ENCODE data around the gene OR51V1. TPM values are rescaled to one million over a fixed set of nuclear protein-coding genes. Genes with fewer than 3 reads are reported as not detected.

Gene OR51V1
- total RNA-seq, 2 experiments from 2014 or later: not detected

- DNase-seq (no peak), ATAC-seq (ENCODE audit: poor library complexity) (no peak)
- intact Hi-C loops (cut with DNase I, micrococcal nuclease): no loop called here
- ChIA-PET CTCF (no interaction called here), POLR2A (no interaction called here)
- Mint-ChIP-seq H3K9me3 (no peaks in the 10 kb centered on the region), H3K27ac (no peak overlapping the region), H3K36me3 (ENCODE audit: low read depth) (no peaks in the 10 kb centered on the region), H3K4me1 (ENCODE audit: low read depth) (no peaks in the 10 kb centered on the region), H3K4me3 (no peak overlapping the region), H3K27me3 (no peaks in the 10 kb centered on the region)
- Histone ChIP-seq H3K36me3 (ENCODE audit: insufficient read depth, low read length) (no peaks in the 10 kb centered on the region), H3K4me1 (ENCODE audit: insufficient read depth, low read length) (no peaks in the 10 kb centered on the region), H3K4me3 (ENCODE audit: low read length) (no peak overlapping the region), H3K9me3 (ENCODE audit: control insufficient read depth in 1 of 2, insufficient read depth in 1 of 2, low read length in 2 of 2) (no peaks in the 10 kb centered on the region), H3K27me3 (ENCODE audit: control insufficient read depth in 1 of 2, insufficient read depth in 2 of 2, low read length in 2 of 2) (peaks cover under 1 to 3% of the 10 kb centered on the region in 2 experiments), H3K27ac (ENCODE audit: low read depth in 1 of 2, low read length in 2 of 2) (no peak overlapping the region)
- no peak for TF ChIP-seq CTCF (IDR thresholded peaks at IDR 0.05)
Measured at GRCh38 chr11:5246772-5247471, 46.4 kb upstream of the OR51V1 start.

GRCh38 chr11:5245155-5245554, 44.7 kb upstream of the OR51V1 start:
- CTCF ChIA-PET: no interaction called here
- ATAC-seq (ENCODE audit: poor library complexity) (no peak), DNase-seq (no peak)
- intact Hi-C loops (cut with DNase I, micrococcal nuclease): no loop called here
- Histone ChIP-seq H3K36me3 (ENCODE audit: insufficient read depth, low read length) (no peaks in the 10 kb centered on the region), H3K4me3 (ENCODE audit: low read length) (no peak overlapping the region), H3K9me3 (ENCODE audit: control insufficient read depth in 1 of 2, insufficient read depth in 1 of 2, low read length in 2 of 2) (no peaks in the 10 kb centered on the region), H3K4me1 (ENCODE audit: insufficient read depth, low read length) (no peaks in the 10 kb centered on the region), H3K27me3 (ENCODE audit: control insufficient read depth in 1 of 2, insufficient read depth in 2 of 2, low read length in 2 of 2) (no peaks in the 10 kb centered on the region), H3K27ac (ENCODE audit: low read depth in 1 of 2, low read length in 2 of 2) (no peak overlapping the region)
- H3K9me3 Mint-ChIP-seq: no peaks in the 10 kb centered on the region
- TF ChIP-seq CTCF (IDR thresholded peaks at IDR 0.05): no peak
- peaks cover 2% of the 10 kb centered on the region for H3K27me3 Mint-ChIP-seq
- no peaks in the 10 kb centered on the region for H3K4me1 Mint-ChIP-seq (ENCODE audit: low read depth)
- no peaks in the 10 kb centered on the region for H3K36me3 Mint-ChIP-seq (ENCODE audit: low read depth)
- POLR2A ChIA-PET: no interaction called here
- no peak overlapping the region for H3K27ac Mint-ChIP-seq
- H3K4me3 Mint-ChIP-seq: no peak overlapping the region

- Histone ChIP-seq H3K4me1 (ENCODE audit: insufficient read depth, low read length) (no peaks in the 10 kb centered on the region), H3K9me3 (ENCODE audit: control insufficient read depth in 1 of 2, insufficient read depth in 1 of 2, low read length in 2 of 2) (no peaks in the 10 kb centered on the region), H3K36me3 (ENCODE audit: insufficient read depth, low read length) (no peaks in the 10 kb centered on the region), H3K27ac (ENCODE audit: low read depth in 1 of 2, low read length in 2 of 2) (no peak overlapping the region), H3K27me3 (ENCODE audit: control insufficient read depth in 1 of 2, insufficient read depth in 2 of 2, low read length in 2 of 2) (no peaks in the 10 kb centered on the region), H3K4me3 (ENCODE audit: low read length) (no peak overlapping the region)
- Mint-ChIP-seq H3K27me3 (peaks cover 6% of the 10 kb centered on the region), H3K9me3 (no peaks in the 10 kb centered on the region), H3K4me3 (no peak overlapping the region), H3K4me1 (ENCODE audit: low read depth) (no peaks in the 10 kb centered on the region), H3K27ac (no peak overlapping the region), H3K36me3 (ENCODE audit: low read depth) (no peaks in the 10 kb centered on the region)
- CTCF ChIA-PET: no interaction called here
- intact Hi-C loops (cut with DNase I, micrococcal nuclease): no loop called here
- no peak for ATAC-seq (ENCODE audit: poor library complexity)
- no peak for DNase-seq
- POLR2A ChIA-PET: no interaction called here
- no peak for TF ChIP-seq CTCF (IDR thresholded peaks at IDR 0.05)
Measured at GRCh38 chr11:5243816-5244180, 43.3 kb upstream of the OR51V1 start.

All from CD4-positive, alpha-beta T cell (primary cell).